ENCODE data around the gene KSR2.

The KSR2 gene

GRCh38 chr12:117437516-117438255 lies 531.1 kb downstream of the KSR2 start:
- no peak for DNase-seq

GRCh38 chr12:117433878-117434277 lies 534.9 kb downstream of the KSR2 start:
- DNase-seq, result no peak

- no peak for DNase-seq
Observed at GRCh38 chr12:117430246-117430645, 538.5 kb downstream of the KSR2 start.

GRCh38 chr12:117427211-117427610 lies 541.6 kb downstream of the KSR2 start:
- no peak for DNase-seq

- DNase-seq, result no peak
Observed at GRCh38 chr12:117421987-117422386, 546.8 kb downstream of the KSR2 start.

- DNase-seq, result no peak
Observed at GRCh38 chr12:117421068-117421752, 547.6 kb downstream of the KSR2 start.

GRCh38 chr12:117417004-117417403 lies 551.8 kb downstream of the KSR2 start:
- DNase-seq, result no peak

GRCh38 chr12:117412465-117413188 lies 556.2 kb downstream of the KSR2 start:
- DNase-seq, result no peak

- DNase-seq, result no peak
Observed at GRCh38 chr12:117409286-117409685, 559.5 kb downstream of the KSR2 start.

GRCh38 chr12:117408161-117408791 lies 560.5 kb downstream of the KSR2 start:
- no peak for DNase-seq

GRCh38 chr12:117404940-117405339 lies 563.9 kb downstream of the KSR2 start:
- DNase-seq, result no peak

GRCh38 chr12:117404203-117404853 lies 564.5 kb downstream of the KSR2 start:
- DNase-seq, result no peak

- no peak for DNase-seq
Observed at GRCh38 chr12:117403586-117404139, 565.1 kb downstream of the KSR2 start.

Data from stimulated activated CD4-positive, alpha-beta T cell treated with anti-CD3 and anti-CD28 coated beads, Interleukin-2, amount 100 ng/mL, for 24 hours (primary cell).